ENCODE measurements around the gene ADH1B.
A peak's percentile ranks its signal among the peaks of the same experiment; 100 is the strongest.

Gene ADH1B

DNA sequence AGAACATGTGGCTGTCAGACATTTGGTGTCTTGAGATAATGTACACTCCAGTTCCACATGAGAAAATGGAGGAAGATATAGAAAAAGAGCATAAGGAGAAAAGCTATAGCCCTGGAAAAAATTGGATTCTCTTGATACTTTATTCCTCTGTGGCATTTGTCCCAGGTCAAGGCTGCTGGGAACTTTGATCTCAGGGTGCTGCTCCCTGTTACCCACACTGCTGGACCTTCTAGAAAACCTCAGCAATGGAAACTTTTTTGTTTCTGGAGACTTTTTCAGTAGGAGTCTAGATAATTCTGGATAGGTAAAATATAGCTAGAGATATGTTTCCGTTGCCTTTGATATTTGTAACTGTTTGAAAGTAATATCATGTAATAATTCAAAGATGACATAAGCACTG, 20.2 kb upstream of the ADH1B start:
- TF ChIP-seq CTCF (conservative IDR thresholded peaks at IDR 0.05; ENCODE audit: control insufficient read depth, insufficient read depth, low read depth, low read length), result no peak

DNA sequence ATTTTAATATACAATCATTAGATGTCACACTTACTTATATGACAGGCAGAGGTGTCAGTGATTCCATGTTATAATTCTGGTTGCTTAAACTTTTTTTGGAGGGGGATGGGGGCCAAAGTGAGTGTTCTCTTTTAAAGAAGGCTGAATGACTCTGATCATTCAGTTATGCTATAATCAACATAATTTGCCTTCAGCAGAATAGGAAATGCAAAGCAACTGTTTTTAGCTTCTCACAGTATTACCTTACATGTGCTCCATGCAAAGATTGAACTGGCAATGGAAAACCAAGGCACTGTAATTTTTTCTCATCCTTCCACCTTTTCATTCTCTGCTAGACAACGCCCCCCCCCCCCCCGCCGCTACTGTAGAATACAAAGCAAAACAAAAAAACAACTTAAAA, 18.0 kb upstream of the ADH1B start:
- no peak overlapping the region for H3K4me3 ChIP-seq (ENCODE audit: control insufficient read depth, low read depth, low read length)
- no peak for DNase-seq (ENCODE audit: low read depth)
- no peak for TF ChIP-seq CTCF (conservative IDR thresholded peaks at IDR 0.05; ENCODE audit: control insufficient read depth, insufficient read depth, low read depth, low read length)

More for the DNA sequence above, 20.2 kb upstream of the ADH1B start:
- H3K4me3 ChIP-seq (ENCODE audit: control insufficient read depth, low read depth, low read length), result no peak overlapping the region
- DNase-seq (ENCODE audit: low read depth), result no peak

DNA sequence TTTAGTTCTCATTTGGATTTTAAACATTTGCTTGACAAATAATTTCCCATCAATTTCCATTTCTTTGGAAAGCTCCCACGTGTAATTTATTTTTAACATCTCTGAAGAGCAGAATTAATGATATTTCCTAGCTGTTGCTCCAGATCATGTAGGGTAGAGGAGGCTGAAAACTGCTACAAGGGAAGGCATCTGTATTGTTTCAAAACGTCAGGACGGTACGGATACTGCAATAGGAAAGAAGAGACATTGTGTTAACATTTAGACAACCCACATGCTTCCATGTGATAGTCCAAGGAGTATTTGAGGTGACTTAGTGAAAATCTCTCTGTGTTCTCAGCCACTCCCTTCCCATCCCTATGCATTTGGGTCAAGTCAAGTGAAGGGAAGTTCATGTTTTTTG, 15.4 kb upstream of the ADH1B start:
- no peak for TF ChIP-seq CTCF (conservative IDR thresholded peaks at IDR 0.05; ENCODE audit: control insufficient read depth, insufficient read depth, low read depth, low read length)
- no peak for DNase-seq (ENCODE audit: low read depth)
- no peak overlapping the region for H3K4me3 ChIP-seq (ENCODE audit: control insufficient read depth, low read depth, low read length)

DNA sequence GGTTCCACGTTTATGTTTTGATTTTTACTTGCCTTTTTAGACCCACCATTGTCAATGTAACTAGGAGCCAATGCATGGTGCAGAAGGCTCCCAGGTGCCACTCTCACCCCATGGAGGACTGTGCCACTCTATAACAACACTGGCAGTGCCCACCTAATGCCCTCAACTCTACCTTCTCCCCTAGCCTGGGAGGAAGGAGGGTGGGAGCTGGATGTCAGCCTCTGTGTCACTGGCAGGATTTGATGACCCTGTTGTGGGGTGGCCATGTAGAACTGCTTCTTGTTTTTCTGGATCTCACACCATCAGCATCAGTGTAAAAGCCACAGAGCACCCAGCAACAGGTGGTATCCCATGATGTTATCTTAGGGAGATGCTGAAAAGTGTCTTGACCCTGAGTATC, 13.7 kb upstream of the ADH1B start:
- no peak for DNase-seq (ENCODE audit: low read depth)
- TF ChIP-seq CTCF (conservative IDR thresholded peaks at IDR 0.05; ENCODE audit: control insufficient read depth, insufficient read depth, low read depth, low read length), result no peak
- H3K4me3 ChIP-seq (ENCODE audit: control insufficient read depth, low read depth, low read length), result no peak overlapping the region

- no peak for DNase-seq (ENCODE audit: low read depth)
- TF ChIP-seq CTCF (conservative IDR thresholded peaks at IDR 0.05; ENCODE audit: control insufficient read depth, insufficient read depth, low read depth, low read length), result no peak
- no peak overlapping the region for H3K4me3 ChIP-seq (ENCODE audit: control insufficient read depth, low read depth, low read length)
Measured at GRCh38 chr4:99330648-99331047, 9.4 kb upstream of the ADH1B start.

DNA sequence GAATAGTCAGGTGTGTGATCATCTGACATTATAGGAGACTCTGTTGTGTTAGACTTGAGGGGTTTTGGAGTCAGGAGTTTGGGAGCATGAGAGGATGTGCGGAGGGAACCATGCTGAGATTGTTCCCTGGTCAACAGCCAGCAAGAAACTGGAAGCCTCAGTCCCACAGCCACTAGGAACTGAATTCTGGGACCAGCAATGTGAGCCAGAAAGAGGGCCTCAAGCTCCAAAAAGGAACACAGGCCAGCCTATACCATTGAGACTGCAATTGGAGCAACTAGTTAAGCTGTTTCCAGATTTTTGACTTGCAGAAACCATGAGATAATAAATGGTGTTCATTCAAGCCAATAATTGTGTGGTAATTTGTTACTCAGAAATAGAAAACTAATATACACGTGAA, 8.7 kb upstream of the ADH1B start:
- no peak for TF ChIP-seq CTCF (conservative IDR thresholded peaks at IDR 0.05; ENCODE audit: control insufficient read depth, insufficient read depth, low read depth, low read length)
- DNase-seq (ENCODE audit: low read depth), result no peak
- no peak overlapping the region for H3K4me3 ChIP-seq (ENCODE audit: control insufficient read depth, low read depth, low read length)

- TF ChIP-seq CTCF (conservative IDR thresholded peaks at IDR 0.05; ENCODE audit: control insufficient read depth, insufficient read depth, low read depth, low read length), result no peak
- peak; percentile 94 for DNase-seq (ENCODE audit: low read depth)
- H3K4me3 ChIP-seq (ENCODE audit: control insufficient read depth, low read depth, low read length), result no peak overlapping the region
Measured at GRCh38 chr4:99324979-99325378, 3.8 kb upstream of the ADH1B start.
